Prostate gland (tissue), 2 donors: ENCODE results near the gene SRMS. TPM values are rescaled to one million over a fixed set of nuclear protein-coding genes. Genes with fewer than 3 reads are reported as not detected.

Experiments
- DNase-seq: peaks from one replicate; pipeline ENCODE4 v3.0.0-alpha.2; 2019; ENCODE audit warnings: low spot score
- H3K27ac ChIP-seq, 2 donors: fragments of 200-600 bp; sonication (generic); 2 replicates each; pipeline ENCODE4 v1.5.1; 2017 to 2019
- H3K27me3 ChIP-seq: fragments of 200-600 bp; sonication (generic); replicated peaks from 2 replicates; pipeline ENCODE4 v1.5.1; 2019; ENCODE audit not compliant: insufficient read depth
- H3K36me3 ChIP-seq, 2 donors: fragments of 200-600 bp; sonication (generic); 1 replicate in 1 of 2; 2 replicates in 1 of 2; pipeline versions ENCODE4 v1.5.1 to v1.8.1; 2017 to 2019
- H3K4me1 ChIP-seq: fragments of 200-600 bp; sonication (generic); replicated peaks from 2 replicates; pipeline ENCODE4 v1.5.1; 2019
- H3K4me3 ChIP-seq, 2 donors: fragments of 200-600 bp; sonication (generic); 2 replicates each; pipeline ENCODE4 v1.5.1; 2017 to 2019
- H3K9me3 ChIP-seq: fragments of 200-600 bp; sonication (generic); 2 replicates; pipeline ENCODE4 v1.5.1; 2017
- CTCF ChIP-seq, 4 experiments: fragments of 200-600 bp in 2 of 4; fragments of 450-650 bp in 2 of 4; sonication (generic) in 2 of 4; IDR thresholded peaks; 1 replicate in 3 of 4; 2 replicates in 1 of 4; pipeline ENCODE4 v1.5.1; 2016 to 2019; ENCODE audit warnings: antibody characterized with exemption in 4 of 4, mild to moderate bottlenecking in 2 of 4, moderate library complexity in 2 of 4
- POLR2A ChIP-seq: fragments of 450-650 bp; IDR thresholded peaks from one replicate; pipeline ENCODE4 v1.6.1; 2016; ENCODE audit warnings: antibody characterized with exemption, mild to moderate bottlenecking
- POLR2AphosphoS5 ChIP-seq: sonication (generic); formaldehyde crosslinking; IDR thresholded peaks from one replicate; pipeline ENCODE4 v1.6.1; 2017; ENCODE audit warnings: antibody characterized with exemption
- WGBS: methylation state at CpG from one replicate; pipeline ENCODE4 v1.1.5; 2018; 5-methylcytosine and 5-hydroxymethylcytosine counted together
- intact Hi-C: fragments of 100-400 bp; cut with DNase I; formaldehyde crosslinking; loops from one replicate; pipeline ENCODE4 v1.14.2; 2022
- total RNA-seq, 2 donors: library from RNA; depleted of rRNA; stranded (reverse); fragments of >200 nt; gene quantifications; one replicate each; pipeline ENCODE4 v1.1.0, GENCODE V29; 2016

The SRMS gene
- total RNA-seq, 2 donors from 2014 or later: 0.34 to 1.6 TPM

- no peaks in the 10 kb centered on the region for H3K9me3 ChIP-seq
- no peaks in the 10 kb centered on the region for H3K27me3 ChIP-seq
- TF ChIP-seq CTCF (IDR thresholded peaks at IDR 0.05) (no peak), POLR2AphosphoS5 (no peak), POLR2A (no peak)
- H3K4me3 ChIP-seq: no peak overlapping the region
- H3K36me3 ChIP-seq: no peaks in the 10 kb centered on the region
- H3K27ac ChIP-seq: no peak overlapping the region
- peaks cover 5% of the 10 kb centered on the region for H3K4me1 ChIP-seq
- intact Hi-C loops: loop anchor here (10.0 kb wide), 1 partner anchor 333 kb away; the partner anchor contains the start of genes ABHD16B and TPD52L2
- 81% methylated on average over 27 of the region's 27 CpGs for WGBS
- DNase-seq: no peak
These were observed 15.7 kb downstream of the SRMS start for GRCh38 chr20:63531686-63532448.

GRCh38 chr20:63530788-63531160 lies 16.8 kb downstream of the SRMS start:
- no peak for TF ChIP-seq POLR2AphosphoS5
- TF ChIP-seq POLR2A: no peak
- no peak for TF ChIP-seq CTCF (IDR thresholded peaks at IDR 0.05)
- Histone ChIP-seq H3K4me3 (no peak overlapping the region), H3K4me1 (no peaks in the 10 kb centered on the region), H3K27ac (no peak overlapping the region), H3K9me3 (no peaks in the 10 kb centered on the region), H3K27me3 (no peaks in the 10 kb centered on the region), H3K36me3 (no peaks in the 10 kb centered on the region)
- no peak for DNase-seq
- intact Hi-C loops: loop anchor here (10.0 kb wide), 1 partner anchor 334 kb away; the partner anchor contains the start of genes ABHD16B and TPD52L2
- 75% methylated on average over 14 of the region's 14 CpGs for WGBS

- H3K4me3 ChIP-seq: no peak overlapping the region
- H3K9me3 ChIP-seq: no peaks in the 10 kb centered on the region
- intact Hi-C loops: loop anchor here (10.0 kb wide), 1 partner anchor 335 kb away; the partner anchor contains the start of genes ABHD16B and TPD52L2
- H3K4me1 ChIP-seq: no peaks in the 10 kb centered on the region
- no peaks in the 10 kb centered on the region for H3K27me3 ChIP-seq
- no peaks in the 10 kb centered on the region for H3K36me3 ChIP-seq
- DNase-seq: no peak
- H3K27ac ChIP-seq: no peak overlapping the region
- TF ChIP-seq POLR2A: no peak
- 75% methylated on average over 29 of the region's 39 CpGs for WGBS
These were observed 17.4 kb downstream of the SRMS start for GRCh38 chr20:63529861-63530787.

GRCh38 chr20:63529180-63529860 lies 18.2 kb downstream of the SRMS start:
- DNase-seq: no peak

More at GRCh38 chr20:63529180-63529860, 18.2 kb downstream of the SRMS start:
- intact Hi-C loops: no loop called here
- no peaks in the 10 kb centered on the region for H3K4me1 ChIP-seq
- no peak for TF ChIP-seq POLR2AphosphoS5
- TF ChIP-seq CTCF (IDR thresholded peaks at IDR 0.05): no peak
- TF ChIP-seq POLR2A: no peak
- H3K36me3 ChIP-seq: no peaks in the 10 kb centered on the region
- H3K9me3 ChIP-seq: no peaks in the 10 kb centered on the region
- no peak overlapping the region for H3K4me3 ChIP-seq
- 77% methylated on average over 16 of the region's 27 CpGs for WGBS
- no peaks in the 10 kb centered on the region for H3K27me3 ChIP-seq
- H3K27ac ChIP-seq: no peak overlapping the region
